GM19193 (cell line): ENCODE measurements around the gene DLG1.

ENCODE experiments used
- POLR2A ChIP-seq: IDR thresholded peaks from 4 replicates; pipeline ENCODE4 v1.6.1; 2011; ENCODE audit not compliant: insufficient read depth, insufficient read length; ENCODE audit errors: extremely low read depth

The DLG1 gene

DNA sequence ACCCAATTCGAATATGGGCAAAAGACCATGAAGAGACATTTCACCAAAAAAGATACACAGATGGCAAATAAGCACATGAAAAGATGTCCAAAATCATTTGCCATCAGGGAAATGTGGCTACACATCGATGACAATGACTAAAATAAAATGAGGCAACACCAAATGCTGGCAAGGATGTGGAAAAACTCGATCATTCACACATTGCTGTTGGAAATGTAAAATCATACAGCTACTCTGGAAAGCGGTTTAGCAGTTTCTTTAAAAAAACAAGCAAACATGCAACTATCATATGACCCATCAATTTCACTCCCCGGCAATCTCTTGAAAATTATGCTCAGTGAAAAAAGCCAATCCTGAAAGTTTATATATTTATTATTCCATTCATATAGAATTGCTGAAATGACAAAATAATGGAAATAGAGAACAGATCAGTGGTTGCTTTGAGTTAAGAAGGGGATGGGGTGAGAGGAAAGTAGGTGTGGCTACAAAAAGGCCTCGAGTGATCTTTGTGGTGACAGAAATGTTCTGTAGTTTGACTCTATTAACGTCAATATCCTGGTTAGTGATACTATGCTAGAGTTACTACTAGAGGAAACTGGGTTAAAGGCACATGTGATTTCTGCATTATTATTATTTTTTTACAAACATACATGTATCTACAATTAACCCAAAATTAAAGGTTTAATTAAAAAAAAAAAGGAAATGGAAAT is 45.0 kb downstream of the DLG1 start:
- no peak for TF ChIP-seq POLR2A

DNA sequence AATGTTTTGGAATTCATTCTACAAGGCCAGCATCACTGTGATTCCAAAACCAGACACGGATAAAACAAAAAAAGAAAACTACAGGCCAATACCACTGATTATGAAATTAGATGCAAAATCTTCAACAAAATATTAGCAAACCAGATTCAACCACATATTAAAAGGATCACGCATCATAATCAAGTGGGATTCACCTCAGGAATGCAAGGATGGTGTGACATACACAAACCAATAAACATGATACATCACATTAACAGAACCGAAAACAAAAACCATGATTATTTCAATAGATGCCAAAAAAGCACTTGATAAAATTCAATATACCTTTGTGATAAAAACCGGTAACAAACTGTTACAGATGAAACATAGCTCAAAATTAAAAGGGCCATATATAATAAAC is 48.9 kb downstream of the DLG1 start:
- TF ChIP-seq POLR2A: no peak

DNA sequence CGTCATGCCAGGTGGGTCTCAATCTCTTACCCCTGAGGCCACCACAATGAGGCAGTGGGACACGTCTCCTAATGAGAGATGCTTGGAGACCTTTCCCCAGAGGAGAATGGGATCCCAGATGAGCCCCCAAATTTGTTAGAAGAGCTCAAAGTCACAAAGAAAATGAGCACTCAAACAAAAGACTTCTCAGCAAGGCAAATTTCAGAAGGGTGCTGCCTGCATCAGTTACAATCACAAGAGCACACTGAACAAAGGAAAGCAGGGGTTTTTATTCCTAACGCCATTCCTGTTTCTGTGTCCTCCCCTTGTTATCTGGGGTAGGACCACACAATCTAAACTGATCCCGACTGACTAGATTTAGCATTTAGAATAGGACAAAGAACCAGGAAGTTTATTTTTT is 50.1 kb downstream of the DLG1 start:
- TF ChIP-seq POLR2A: no peak

DNA sequence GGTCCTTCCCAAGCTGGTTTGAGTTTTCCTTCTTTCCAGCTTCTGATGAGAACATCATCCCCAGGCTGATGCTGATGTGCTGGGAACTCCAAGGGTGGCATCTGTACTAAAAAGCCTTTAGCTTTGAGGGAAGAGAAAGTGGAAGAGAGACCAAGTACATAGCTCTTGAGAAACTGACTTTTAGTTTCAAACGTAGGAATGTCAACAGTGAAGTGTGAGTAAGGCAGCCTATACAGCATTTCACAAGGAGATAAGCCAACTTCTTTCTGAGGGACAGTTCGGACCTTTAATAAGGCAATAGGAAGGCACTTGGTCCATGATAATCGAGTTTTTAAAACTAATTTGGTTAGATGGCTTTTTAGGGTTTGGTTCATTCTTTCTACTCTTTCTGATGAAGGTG is 53.7 kb downstream of the DLG1 start:
- TF ChIP-seq POLR2A: no peak

DNA sequence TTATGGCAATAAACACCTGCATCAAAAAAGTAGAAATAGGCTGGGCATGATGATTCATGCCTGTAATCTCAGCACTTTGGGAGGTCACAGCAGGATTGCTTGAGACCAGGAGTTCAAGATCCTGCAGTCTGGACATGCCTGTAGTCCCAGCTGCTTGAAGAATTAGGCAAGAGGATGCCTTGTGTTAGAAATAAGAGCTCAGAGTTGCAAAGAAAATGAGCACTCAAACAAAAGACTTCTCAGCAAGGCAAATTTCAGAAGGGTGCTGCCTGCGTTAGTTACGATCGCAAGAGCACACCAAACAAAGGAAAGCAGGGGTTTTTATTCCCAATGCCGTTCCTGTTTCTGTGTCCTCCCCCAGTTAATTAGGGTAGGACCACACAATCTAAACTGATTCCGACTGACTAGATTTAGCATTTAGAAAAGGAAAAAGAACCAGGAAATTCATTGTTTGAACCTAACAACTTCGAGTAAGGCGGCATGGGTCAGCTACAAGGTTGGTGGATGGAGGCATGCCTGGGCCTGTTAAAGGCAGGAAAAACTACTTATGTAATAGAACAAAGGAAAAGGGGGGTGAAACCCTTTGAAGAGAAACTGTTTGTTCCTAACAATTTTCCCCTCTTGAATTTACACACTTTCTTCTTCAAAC is 55.5 kb downstream of the DLG1 start:
- TF ChIP-seq POLR2A: no peak

DNA sequence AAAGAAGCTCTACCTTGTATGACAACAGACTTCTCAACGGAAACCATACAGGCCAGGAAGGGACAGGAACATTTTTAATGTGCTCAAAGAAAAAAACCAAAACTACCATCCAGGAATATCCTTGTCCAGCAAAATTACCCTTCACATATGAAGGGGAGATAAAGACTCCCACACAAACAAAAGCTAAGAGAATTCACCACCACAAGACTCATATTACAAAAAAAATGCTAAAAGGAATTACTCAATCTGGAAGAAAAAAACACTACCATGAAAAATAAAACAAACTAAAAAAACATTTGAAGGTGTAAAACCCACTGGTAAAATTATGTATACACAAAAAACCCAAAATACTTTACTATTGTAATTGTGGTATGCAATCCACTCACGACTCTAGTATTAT is 57.2 kb downstream of the DLG1 start:
- no peak for TF ChIP-seq POLR2A

DNA sequence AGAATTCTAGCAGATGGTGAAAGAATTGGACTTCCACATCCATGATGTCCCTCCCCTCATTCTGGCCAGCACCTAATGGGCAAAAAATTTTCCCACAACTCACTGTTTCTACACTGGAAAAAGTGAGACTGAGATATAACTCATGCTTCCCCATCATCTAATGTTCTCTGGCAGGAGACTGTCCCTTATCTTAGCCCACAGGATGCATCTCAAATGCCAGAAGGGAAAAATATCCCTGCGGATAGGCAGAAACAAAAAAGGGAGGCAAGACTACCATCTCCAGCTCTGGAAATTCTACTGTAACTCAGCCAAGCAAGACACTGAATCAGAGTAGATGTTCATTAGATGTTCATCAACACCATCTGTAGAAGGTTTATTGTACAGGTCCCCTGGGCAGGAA is 58.6 kb downstream of the DLG1 start:
- no peak for TF ChIP-seq POLR2A

DNA sequence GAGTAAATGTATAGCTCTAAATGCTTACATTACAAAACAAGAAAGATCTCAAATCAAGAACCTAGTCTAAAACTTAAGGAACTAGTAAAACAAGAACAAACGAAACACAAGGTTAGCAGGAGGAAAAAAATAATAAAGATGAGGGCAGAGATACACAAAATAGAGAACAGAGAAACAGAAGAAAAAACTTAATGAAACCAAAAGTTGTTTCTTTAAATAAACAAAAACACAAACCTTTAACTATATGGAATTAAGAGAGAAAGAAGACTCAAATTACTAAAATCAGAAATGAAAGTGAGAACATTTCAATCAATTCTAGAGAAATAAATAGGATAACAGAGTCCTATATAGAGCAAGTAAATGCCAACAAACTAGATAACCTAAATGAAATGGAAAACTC is 59.6 kb downstream of the DLG1 start:
- no peak for TF ChIP-seq POLR2A

DNA sequence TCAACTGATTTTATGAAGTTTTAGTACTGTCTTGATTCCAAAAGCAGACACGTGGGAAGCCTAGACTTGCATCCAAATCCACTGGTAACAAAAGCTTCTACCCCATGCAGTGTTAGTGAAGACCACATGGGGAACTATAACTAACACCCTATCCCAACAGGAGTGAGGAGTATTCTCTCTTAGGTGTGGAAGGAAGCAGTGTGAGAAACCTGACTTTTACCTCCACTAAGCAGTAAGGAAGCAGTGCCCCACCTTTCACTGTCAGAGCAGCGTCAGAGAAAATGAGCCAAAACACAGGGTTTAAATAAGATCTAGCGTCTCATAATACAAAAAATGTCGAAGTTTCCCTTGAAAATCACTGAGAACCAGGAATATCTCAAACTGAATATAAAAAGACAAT is 60.5 kb downstream of the DLG1 start:
- TF ChIP-seq POLR2A: no peak

DNA sequence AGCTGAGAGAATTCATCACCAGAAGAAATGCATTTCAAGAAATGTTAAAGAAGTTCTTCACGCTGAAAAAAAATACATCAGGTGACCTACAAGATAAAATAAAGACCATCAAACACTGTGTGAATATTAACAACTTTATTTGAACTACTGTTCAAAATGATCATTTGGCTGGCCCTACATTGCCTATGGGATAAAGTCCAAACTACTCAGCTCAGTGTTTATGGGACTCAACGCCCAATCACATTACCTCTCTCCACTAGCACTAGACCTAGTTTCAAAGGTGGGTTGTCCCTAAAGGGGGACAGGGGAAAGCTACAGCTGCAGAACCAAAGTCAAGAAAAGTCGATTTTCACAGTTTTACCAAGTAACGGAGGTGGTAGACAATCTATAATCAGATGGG is 62.0 kb downstream of the DLG1 start:
- TF ChIP-seq POLR2A: no peak

DNA sequence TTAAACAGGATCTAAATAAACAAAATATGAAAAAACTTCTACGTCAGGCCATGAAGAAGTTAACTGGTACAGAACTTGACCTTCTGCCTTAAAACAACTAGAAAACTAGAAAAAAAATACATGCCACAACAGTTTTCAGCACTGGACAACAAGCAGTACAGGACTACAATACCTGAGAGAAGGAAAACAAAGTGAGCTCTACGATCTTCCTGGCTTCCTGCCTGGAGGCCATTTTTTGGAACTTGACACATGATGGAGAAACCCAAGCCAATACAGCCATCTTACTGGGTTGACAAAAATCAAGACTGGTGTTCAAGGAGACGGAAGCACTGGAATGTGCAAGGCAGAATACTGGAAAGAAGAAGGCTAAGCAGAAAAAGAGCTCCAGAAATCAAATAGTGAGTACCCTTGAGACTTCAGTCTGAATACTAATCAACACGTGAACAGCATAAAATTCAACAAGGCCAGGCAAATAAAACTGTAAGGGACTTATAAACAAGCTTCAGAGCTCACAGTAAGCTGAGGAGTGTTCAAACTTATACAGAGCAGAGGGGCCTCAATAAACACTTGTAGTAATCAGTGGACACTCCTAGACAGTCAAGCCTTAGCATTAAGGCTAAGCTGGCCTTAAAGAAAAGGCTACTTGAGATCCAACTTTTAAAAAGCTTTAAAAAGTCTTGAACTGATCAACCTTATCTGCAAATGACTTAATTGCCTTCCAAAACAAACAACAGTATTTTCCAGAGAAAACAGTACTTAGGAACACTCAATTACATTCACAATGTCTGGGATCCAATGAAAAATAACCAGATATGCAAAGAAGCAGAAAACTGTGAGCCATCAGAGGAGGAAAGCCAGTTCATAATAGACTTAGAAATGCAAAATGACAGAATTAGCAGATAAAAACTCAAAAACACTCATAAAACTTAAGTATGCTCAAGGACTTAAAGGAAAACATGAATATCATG is 63.2 kb downstream of the DLG1 start:
- no peak for TF ChIP-seq POLR2A

DNA sequence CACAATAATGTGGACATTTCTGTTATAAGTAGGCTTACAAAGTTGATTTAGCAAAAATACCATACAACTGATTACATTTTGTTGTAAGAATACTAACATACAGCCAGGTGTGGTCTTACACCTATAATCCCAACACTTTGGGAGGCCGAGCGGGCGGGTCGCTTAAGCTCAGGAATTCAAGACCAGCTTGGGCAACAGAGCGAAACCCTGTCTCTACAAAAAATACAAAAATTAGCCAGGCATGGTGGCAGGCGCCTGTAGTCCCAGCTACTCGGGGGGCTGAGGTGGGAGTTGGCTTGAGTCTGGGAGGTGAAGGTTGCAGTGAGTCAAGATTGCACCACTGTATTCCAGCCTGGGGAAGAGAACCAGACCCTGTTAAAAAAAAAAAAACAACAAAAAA is 67.1 kb downstream of the DLG1 start:
- TF ChIP-seq POLR2A: no peak

DNA sequence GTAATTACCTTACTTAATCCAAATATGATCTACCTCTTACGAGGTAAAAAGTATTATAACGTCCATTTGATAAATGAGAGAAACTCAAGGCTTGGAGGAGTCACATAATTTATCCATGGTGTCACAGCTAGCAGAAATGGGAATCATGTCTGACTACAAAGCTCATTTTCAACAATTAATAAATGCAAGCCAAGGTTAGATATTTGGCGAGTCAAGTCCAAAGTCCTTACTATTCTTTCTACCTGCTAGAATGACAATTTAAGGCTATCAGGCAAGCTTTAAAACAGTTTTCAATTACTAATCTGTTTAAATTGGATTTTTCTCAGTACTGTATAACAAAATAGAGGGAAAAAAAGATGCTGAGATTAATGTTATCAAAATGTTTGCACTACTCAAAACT is 68.6 kb downstream of the DLG1 start:
- no peak for TF ChIP-seq POLR2A

DNA sequence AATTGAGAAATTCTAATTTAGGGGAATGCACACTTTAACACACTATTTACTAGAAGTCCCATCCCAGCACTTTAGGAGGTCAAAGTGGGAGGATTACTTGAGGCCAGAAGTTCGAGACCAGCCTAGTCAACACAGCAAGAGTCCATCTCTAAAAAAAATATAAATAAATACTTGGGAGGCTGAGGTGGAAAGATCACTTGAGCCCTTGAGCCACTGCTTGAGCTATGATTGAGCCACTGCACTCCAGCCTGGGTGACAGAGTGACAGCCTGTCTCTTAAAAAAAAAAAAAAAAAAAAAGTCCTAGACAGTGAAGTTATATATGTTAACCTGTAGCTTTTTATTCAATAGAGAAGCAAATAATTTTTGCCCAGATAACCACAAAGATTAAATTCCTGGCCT is 69.2 kb downstream of the DLG1 start:
- no peak for TF ChIP-seq POLR2A

DNA sequence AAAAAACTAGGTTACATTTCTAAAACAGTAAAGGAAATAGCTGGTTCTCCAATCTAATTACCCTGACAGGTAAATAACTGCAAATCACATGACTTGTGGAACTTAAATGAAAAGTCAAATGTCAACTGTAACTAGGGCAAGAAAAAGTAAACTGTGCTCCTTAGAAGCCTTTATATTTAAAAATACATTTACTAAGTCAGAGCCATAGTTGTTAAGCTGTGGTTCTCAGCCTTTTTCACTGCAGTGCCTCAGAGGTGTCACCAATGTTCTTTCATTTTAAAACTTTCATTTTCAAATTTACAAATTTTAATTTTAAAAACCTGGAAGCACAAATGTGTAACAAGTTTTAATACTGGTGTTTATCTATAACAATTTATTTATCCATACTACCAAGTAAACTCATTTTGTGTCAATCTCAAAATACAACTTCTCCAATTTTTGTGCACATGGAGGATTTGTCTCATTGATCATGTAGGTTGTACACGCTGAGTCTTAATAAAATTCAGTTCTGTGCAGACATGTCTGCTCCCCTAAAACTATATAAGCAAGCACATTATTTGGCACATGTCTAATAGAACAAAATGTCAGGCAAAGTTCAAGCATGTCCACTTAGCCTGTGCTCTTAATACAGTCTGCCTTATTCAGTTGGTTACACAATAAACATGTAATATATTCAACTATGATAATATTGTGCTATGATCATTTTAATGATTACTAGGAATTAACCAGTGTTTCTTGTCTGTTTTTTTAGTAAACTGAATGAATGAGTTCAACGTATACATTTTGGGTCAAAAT is 70.4 kb downstream of the DLG1 start:
- TF ChIP-seq POLR2A: no peak
